GM13976 (cell line): Measurements from ENCODE around the gene RNASEH2B.
A peak's percentile ranks its signal among the peaks of the same experiment; 100 is the strongest.

Experiments
- DNase-seq: peaks from one replicate; pipeline ENCODE4 v3.0.0; 2012; ENCODE audit warnings: low spot score
- in situ Hi-C: fragments of 300-500 bp; cut with MboI; formaldehyde crosslinking; loops from one replicate; pipeline ENCODE4 v1.12.0; 2022; ENCODE audit warnings: low sequenced_read_pairs, mixed read lengths, inconsistent platforms; ENCODE audit not compliant: unreplicated experiment
- TF ChIP-seq, protein P1 (sequence below): IDR thresholded peaks from 2 replicates; pipeline ENCODE4 v1.5.1; 2012; ENCODE audit warnings: borderline replicate concordance, mild to moderate bottlenecking; ENCODE audit not compliant: insufficient read depth; ENCODE audit errors: extremely low read depth, missing control alignments, control extremely low read depth

Gene RNASEH2B

GRCh38 chr13:50909605-50910484 is at the start of gene RNASEH2B:
Gene RNASEH2B, plus strand, starts transcription at chr13:50909791. Its CDS starts 286 bp downstream, at chr13:50910077.
- TF ChIP-seq, protein P1, sequence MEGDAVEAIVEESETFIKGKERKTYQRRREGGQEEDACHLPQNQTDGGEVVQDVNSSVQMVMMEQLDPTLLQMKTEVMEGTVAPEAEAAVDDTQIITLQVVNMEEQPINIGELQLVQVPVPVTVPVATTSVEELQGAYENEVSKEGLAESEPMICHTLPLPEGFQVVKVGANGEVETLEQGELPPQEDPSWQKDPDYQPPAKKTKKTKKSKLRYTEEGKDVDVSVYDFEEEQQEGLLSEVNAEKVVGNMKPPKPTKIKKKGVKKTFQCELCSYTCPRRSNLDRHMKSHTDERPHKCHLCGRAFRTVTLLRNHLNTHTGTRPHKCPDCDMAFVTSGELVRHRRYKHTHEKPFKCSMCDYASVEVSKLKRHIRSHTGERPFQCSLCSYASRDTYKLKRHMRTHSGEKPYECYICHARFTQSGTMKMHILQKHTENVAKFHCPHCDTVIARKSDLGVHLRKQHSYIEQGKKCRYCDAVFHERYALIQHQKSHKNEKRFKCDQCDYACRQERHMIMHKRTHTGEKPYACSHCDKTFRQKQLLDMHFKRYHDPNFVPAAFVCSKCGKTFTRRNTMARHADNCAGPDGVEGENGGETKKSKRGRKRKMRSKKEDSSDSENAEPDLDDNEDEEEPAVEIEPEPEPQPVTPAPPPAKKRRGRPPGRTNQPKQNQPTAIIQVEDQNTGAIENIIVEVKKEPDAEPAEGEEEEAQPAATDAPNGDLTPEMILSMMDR: no peak
- in situ Hi-C loops: loop anchor here (10.0 kb wide), 2 partner anchors 105 to 915 kb away; partner anchors contain the start of gene TRIM13
- DNase-seq: peak; percentile 85

GRCh38 chr13:50864492-50864891 is 45.1 kb upstream of the RNASEH2B start:
- in situ Hi-C loops: no loop called here
- DNase-seq: no peak
- TF ChIP-seq, protein P1: no peak

GRCh38 chr13:50866817-50867636 is 42.6 kb upstream of the RNASEH2B start:
- in situ Hi-C loops: no loop called here
- no peak for DNase-seq
- TF ChIP-seq, protein P1: no peak

GRCh38 chr13:50867637-50867945 is 42.0 kb upstream of the RNASEH2B start:
- DNase-seq: no peak
- in situ Hi-C loops: no loop called here
- TF ChIP-seq, protein P1: no peak

- no peak for DNase-seq
- in situ Hi-C loops: no loop called here
- TF ChIP-seq, protein P1: no peak
These were observed 38.2 kb upstream of the RNASEH2B start for GRCh38 chr13:50871405-50871804.

GRCh38 chr13:50873467-50873866 is 36.1 kb upstream of the RNASEH2B start:
- TF ChIP-seq, protein P1: no peak
- in situ Hi-C loops: no loop called here
- DNase-seq: no peak
